Uterus (tissue), 2 donors: Measurements from ENCODE around the gene CPSF7.
"Not testable (repeated sequence)": the region's sequence is repeated elsewhere in the genome, so short reads cannot be mapped to it uniquely, and the experiment has no call there.

Experiments
- POLR2A ChIP-seq, 2 donors: fragments of 450-650 bp; IDR thresholded peaks; one replicate each; pipeline ENCODE4 v1.6.1; 2016; ENCODE audit warnings: antibody characterized with exemption in 2 of 2, mild to moderate bottlenecking in 1 of 2, moderate library complexity in 1 of 2
- TF ChIP-seq, protein P1 (sequence below), 4 experiments: fragments of 200-600 bp in 2 of 4; fragments of 450-650 bp in 2 of 4; sonication (generic) in 2 of 4; IDR thresholded peaks; one replicate each; pipeline ENCODE4 v1.5.1; 2016 to 2019; ENCODE audit warnings: antibody characterized with exemption in 4 of 4, mild to moderate bottlenecking in 2 of 4, moderate library complexity in 1 of 4

DNA sequence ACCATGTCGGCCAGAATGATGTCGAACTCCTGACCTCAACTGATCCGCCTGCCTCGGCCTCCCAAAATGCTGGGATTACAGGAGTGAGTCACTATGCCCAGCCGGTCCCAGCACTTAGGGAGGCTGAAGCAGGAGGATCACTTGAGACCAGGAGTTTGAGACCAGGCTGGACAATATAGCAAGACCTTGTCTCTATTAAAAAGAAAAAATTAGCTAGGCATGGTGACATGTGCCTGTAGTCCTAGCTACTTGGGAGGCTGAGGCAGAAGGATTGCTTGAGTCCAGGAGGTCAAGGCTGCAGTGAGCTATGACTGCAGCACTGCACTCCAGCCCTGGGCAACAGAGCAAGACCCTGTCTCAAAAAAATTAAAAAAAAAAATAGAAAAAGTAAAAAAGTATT lies 45.9 kb downstream of the CPSF7 start:
- TF ChIP-seq, protein P1, sequence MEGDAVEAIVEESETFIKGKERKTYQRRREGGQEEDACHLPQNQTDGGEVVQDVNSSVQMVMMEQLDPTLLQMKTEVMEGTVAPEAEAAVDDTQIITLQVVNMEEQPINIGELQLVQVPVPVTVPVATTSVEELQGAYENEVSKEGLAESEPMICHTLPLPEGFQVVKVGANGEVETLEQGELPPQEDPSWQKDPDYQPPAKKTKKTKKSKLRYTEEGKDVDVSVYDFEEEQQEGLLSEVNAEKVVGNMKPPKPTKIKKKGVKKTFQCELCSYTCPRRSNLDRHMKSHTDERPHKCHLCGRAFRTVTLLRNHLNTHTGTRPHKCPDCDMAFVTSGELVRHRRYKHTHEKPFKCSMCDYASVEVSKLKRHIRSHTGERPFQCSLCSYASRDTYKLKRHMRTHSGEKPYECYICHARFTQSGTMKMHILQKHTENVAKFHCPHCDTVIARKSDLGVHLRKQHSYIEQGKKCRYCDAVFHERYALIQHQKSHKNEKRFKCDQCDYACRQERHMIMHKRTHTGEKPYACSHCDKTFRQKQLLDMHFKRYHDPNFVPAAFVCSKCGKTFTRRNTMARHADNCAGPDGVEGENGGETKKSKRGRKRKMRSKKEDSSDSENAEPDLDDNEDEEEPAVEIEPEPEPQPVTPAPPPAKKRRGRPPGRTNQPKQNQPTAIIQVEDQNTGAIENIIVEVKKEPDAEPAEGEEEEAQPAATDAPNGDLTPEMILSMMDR (IDR thresholded peaks at IDR 0.05) = not testable (repeated sequence)
- not testable (repeated sequence) for TF ChIP-seq POLR2A (IDR thresholded peaks at IDR 0.05)
